ENCODE data around the gene PDE6A.
"Not testable (repeated sequence)": the region's sequence is repeated elsewhere in the genome, so short reads cannot be mapped to it uniquely, and the experiment has no call there.

The PDE6A gene

GRCh38 chr5:149960272-149961185, 15.9 kb upstream of the PDE6A start, which contains the start of gene SLC26A2:
Gene SLC26A2, plus strand, starts transcription at chr5:149960758. Its CDS starts 16,895 bp downstream, at chr5:149977653.
- DNase-seq = peak; percentile 90 to 95
- peak within 1 kb of the TSS; percentile 99 for H3K27ac Mint-ChIP-seq
- H3K9me3 Mint-ChIP-seq = no peaks in the 10 kb centered on the region
- peak within 1 kb of the TSS; percentile 93 to 98 for H3K4me3 Mint-ChIP-seq
- ATAC-seq = peak; percentile 97
- H3K27me3 Mint-ChIP-seq = no peaks in the 10 kb centered on the region
- H3K4me1 Mint-ChIP-seq = peaks cover 36% of the 10 kb centered on the region

- Mint-ChIP-seq H3K4me1 (peaks cover 36% of the 10 kb centered on the region), H3K9me3 (no peaks in the 10 kb centered on the region), H3K27ac (peak overlapping the region; percentile 97 to 99), H3K4me3 (peak overlapping the region; percentile 93 to 98), H3K27me3 (no peaks in the 10 kb centered on the region)
- ATAC-seq (peak; percentile 59), DNase-seq (peak; percentile 50 to 67)
Measured at GRCh38 chr5:149959406-149960236, 15.0 kb upstream of the PDE6A start.

- no peak overlapping the region for H3K4me3 Mint-ChIP-seq
- H3K9me3 Mint-ChIP-seq = no peaks in the 10 kb centered on the region
- ATAC-seq (no peak), DNase-seq (no peak)
- no peak overlapping the region for H3K27ac Mint-ChIP-seq
- no peaks in the 10 kb centered on the region for H3K27me3 Mint-ChIP-seq
- peaks cover 34% of the 10 kb centered on the region for H3K4me1 Mint-ChIP-seq
Measured at GRCh38 chr5:149957855-149958254, 13.3 kb upstream of the PDE6A start.

GRCh38 chr5:149956685-149957084, 12.1 kb upstream of the PDE6A start:
- H3K27me3 Mint-ChIP-seq = no peaks in the 10 kb centered on the region
- peaks cover 22% of the 10 kb centered on the region for H3K4me1 Mint-ChIP-seq
- H3K4me3 Mint-ChIP-seq = no peak overlapping the region
- DNase-seq (no peak), ATAC-seq (no peak)
- peak overlapping the region in 1 of 2 donors; percentile 27 for H3K27ac Mint-ChIP-seq
- H3K9me3 Mint-ChIP-seq = no peaks in the 10 kb centered on the region

- Mint-ChIP-seq H3K27ac (no peak overlapping the region), H3K9me3 (no peaks in the 10 kb centered on the region), H3K4me1 (peaks cover 7% of the 10 kb centered on the region), H3K4me3 (no peak overlapping the region), H3K27me3 (no peaks in the 10 kb centered on the region)
- ATAC-seq = no peak
- DNase-seq = no peak
Measured at GRCh38 chr5:149954798-149955197, 10.2 kb upstream of the PDE6A start.

- no peak overlapping the region for H3K4me3 Mint-ChIP-seq
- no peak for DNase-seq
- no peak overlapping the region for H3K27ac Mint-ChIP-seq
- H3K4me1 Mint-ChIP-seq = no peaks in the 10 kb centered on the region
- no peaks in the 10 kb centered on the region for H3K9me3 Mint-ChIP-seq
- H3K27me3 Mint-ChIP-seq = no peaks in the 10 kb centered on the region
- no peak for ATAC-seq
Measured at GRCh38 chr5:149953436-149954121, 9.0 kb upstream of the PDE6A start.

- Mint-ChIP-seq H3K4me3 (no peak overlapping the region), H3K4me1 (no peaks in the 10 kb centered on the region), H3K27me3 (no peaks in the 10 kb centered on the region), H3K9me3 (no peaks in the 10 kb centered on the region), H3K27ac (no peak overlapping the region)
- no peak for ATAC-seq
- DNase-seq = no peak
Measured at GRCh38 chr5:149951138-149951749, 6.7 kb upstream of the PDE6A start.

GRCh38 chr5:149948993-149949392, 4.4 kb upstream of the PDE6A start:
- Mint-ChIP-seq H3K4me3 (no peak overlapping the region), H3K27ac (no peak overlapping the region), H3K9me3 (no peaks in the 10 kb centered on the region), H3K4me1 (no peaks in the 10 kb centered on the region), H3K27me3 (no peaks in the 10 kb centered on the region)
- no peak for DNase-seq
- ATAC-seq = no peak

GRCh38 chr5:149946118-149946517, 1.5 kb upstream of the PDE6A start:
- Mint-ChIP-seq H3K27me3 (no peaks in the 10 kb centered on the region), H3K4me3 (no peak overlapping the region), H3K4me1 (no peaks in the 10 kb centered on the region), H3K9me3 (no peaks in the 10 kb centered on the region), H3K27ac (no peak overlapping the region)
- DNase-seq (no peak), ATAC-seq (no peak)

- H3K27me3 Mint-ChIP-seq, ATAC-seq, H3K9me3 Mint-ChIP-seq, H3K27ac Mint-ChIP-seq, H3K4me3 Mint-ChIP-seq, H3K4me1 Mint-ChIP-seq, DNase-seq: not testable (repeated sequence)
Measured at GRCh38 chr5:149943177-149943949, 1.2 kb downstream of the PDE6A start.

- not testable (repeated sequence) for H3K4me3 Mint-ChIP-seq, ATAC-seq, H3K27me3 Mint-ChIP-seq, DNase-seq, H3K9me3 Mint-ChIP-seq, H3K27ac Mint-ChIP-seq, H3K4me1 Mint-ChIP-seq
Measured at GRCh38 chr5:149942741-149943169, 1.8 kb downstream of the PDE6A start.

GRCh38 chr5:149942199-149942598, 2.4 kb downstream of the PDE6A start:
- Mint-ChIP-seq H3K27me3 (no peaks in the 10 kb centered on the region), H3K27ac (no peak overlapping the region), H3K4me1 (no peaks in the 10 kb centered on the region), H3K4me3 (no peak overlapping the region), H3K9me3 (no peaks in the 10 kb centered on the region)
- ATAC-seq (no peak), DNase-seq (no peak)

- H3K4me1 Mint-ChIP-seq = no peaks in the 10 kb centered on the region
- H3K27ac Mint-ChIP-seq = no peak overlapping the region
- ATAC-seq (no peak), DNase-seq (no peak)
- no peaks in the 10 kb centered on the region for H3K9me3 Mint-ChIP-seq
- no peak overlapping the region for H3K4me3 Mint-ChIP-seq
- no peaks in the 10 kb centered on the region for H3K27me3 Mint-ChIP-seq
Measured at GRCh38 chr5:149941795-149942194, 2.8 kb downstream of the PDE6A start.

GRCh38 chr5:149940941-149941644, 3.5 kb downstream of the PDE6A start:
- H3K4me1 Mint-ChIP-seq = no peaks in the 10 kb centered on the region
- H3K27me3 Mint-ChIP-seq = no peaks in the 10 kb centered on the region
- H3K27ac Mint-ChIP-seq = peak overlapping the region in 1 of 2 donors; percentile 21
- DNase-seq (no peak), ATAC-seq (no peak)
- H3K4me3 Mint-ChIP-seq = no peak overlapping the region
- H3K9me3 Mint-ChIP-seq = no peaks in the 10 kb centered on the region

Data from stimulated activated naive CD8-positive, alpha-beta T cell treated with anti-CD3 and anti-CD28 coated beads, Interleukin-15, amount 100 ng/mL, for 72 hours (primary cell).